ENCODE data around the gene NKG7.

NKG7 gene

GRCh38 chr19:51391073-51391611, 18.7 kb upstream of the NKG7 start:
- Histone ChIP-seq H3K4me3 (replicated peaks; ENCODE audit: low read depth, low read length) (no peak overlapping the region), H3K27me3 (replicated peaks; ENCODE audit: control insufficient read depth, insufficient read depth, low read length) (no peaks in the 10 kb centered on the region), H3K36me3 (ENCODE audit: control insufficient read depth, insufficient read depth, low read length) (no peaks in the 10 kb centered on the region)
- no peak for TF ChIP-seq CTCF (IDR thresholded peaks at IDR 0.05; ENCODE audit: insufficient read depth, low read length, poor library complexity, severe bottlenecking)
- DNase-seq (ENCODE audit: extremely low read depth, insufficient read length), result no peak

GRCh38 chr19:51389143-51389542, 16.7 kb upstream of the NKG7 start:
- TF ChIP-seq CTCF (IDR thresholded peaks at IDR 0.05; ENCODE audit: insufficient read depth, low read length, poor library complexity, severe bottlenecking), result no peak
- Histone ChIP-seq H3K4me3 (replicated peaks; ENCODE audit: low read depth, low read length) (no peak overlapping the region), H3K27me3 (replicated peaks; ENCODE audit: control insufficient read depth, insufficient read depth, low read length) (no peaks in the 10 kb centered on the region; the same call in 1 of the 2 replicates), H3K36me3 (ENCODE audit: control insufficient read depth, insufficient read depth, low read length) (no peaks in the 10 kb centered on the region)
- no peak for DNase-seq (ENCODE audit: extremely low read depth, insufficient read length)

- Histone ChIP-seq H3K27me3 (replicated peaks; ENCODE audit: control insufficient read depth, insufficient read depth, low read length) (no peaks in the 10 kb centered on the region; the same call in 1 of the 2 replicates), H3K36me3 (ENCODE audit: control insufficient read depth, insufficient read depth, low read length) (no peaks in the 10 kb centered on the region), H3K4me3 (replicated peaks; ENCODE audit: low read depth, low read length) (no peak within 1 kb of the TSS)
- TF ChIP-seq CTCF (IDR thresholded peaks at IDR 0.05; ENCODE audit: insufficient read depth, low read length, poor library complexity, severe bottlenecking), result no peak
- DNase-seq (ENCODE audit: extremely low read depth, insufficient read length), result no peak
Observed at GRCh38 chr19:51387924-51388389, 15.5 kb upstream of the NKG7 start, which contains the start of gene LIM2. Gene LIM2 (minus strand): TSS chr19:51387974. CDS start chr19:51387443, 531 bp downstream.

GRCh38 chr19:51386882-51387520, 14.5 kb upstream of the NKG7 start:
- no peak for TF ChIP-seq CTCF (IDR thresholded peaks at IDR 0.05; ENCODE audit: insufficient read depth, low read length, poor library complexity, severe bottlenecking)
- Histone ChIP-seq H3K27me3 (replicated peaks; ENCODE audit: control insufficient read depth, insufficient read depth, low read length) (no peaks in the 10 kb centered on the region; the same call in 1 of the 2 replicates), H3K4me3 (replicated peaks; ENCODE audit: low read depth, low read length) (no peak overlapping the region), H3K36me3 (ENCODE audit: control insufficient read depth, insufficient read depth, low read length) (no peaks in the 10 kb centered on the region)
- DNase-seq (ENCODE audit: extremely low read depth, insufficient read length), result no peak

- TF ChIP-seq CTCF (IDR thresholded peaks at IDR 0.05; ENCODE audit: insufficient read depth, low read length, poor library complexity, severe bottlenecking), result no peak
- no peak for DNase-seq (ENCODE audit: extremely low read depth, insufficient read length)
Observed at GRCh38 chr19:51382004-51382403, 9.6 kb upstream of the NKG7 start.

More at GRCh38 chr19:51382004-51382403, 9.6 kb upstream of the NKG7 start:
- Histone ChIP-seq H3K36me3 (ENCODE audit: control insufficient read depth, insufficient read depth, low read length) (no peaks in the 10 kb centered on the region), H3K4me3 (replicated peaks; ENCODE audit: low read depth, low read length) (no peak overlapping the region), H3K27me3 (replicated peaks; ENCODE audit: control insufficient read depth, insufficient read depth, low read length) (no peaks in the 10 kb centered on the region; the same call in 1 of the 2 replicates)
